Forelimb muscle (tissue), 1 donor: ENCODE results near the gene CIPC. TPM values are rescaled to one million over a fixed set of nuclear protein-coding genes. Genes with fewer than 3 reads are reported as not detected.

Source experiments
- DNase-seq: peaks from one replicate; pipeline ENCODE4 v3.0.0-alpha.2; 2013; ENCODE audit warnings: low read depth
- polyA plus RNA-seq: library from polyadenylated mRNA; unstranded; fragments of 120-200 nt; gene quantifications from one replicate; pipeline ENCODE4 v1.2.1, GENCODE V29; 2013; ENCODE audit not compliant: insufficient read length

The CIPC gene
- polyA plus RNA-seq, 1 donor, result 26.8 TPM

GRCh38 chr14:77125823-77126325 is 27.8 kb downstream of the CIPC start:
- no peak for DNase-seq

GRCh38 chr14:77126461-77126990 is 28.5 kb downstream of the CIPC start:
- DNase-seq, result no peak

GRCh38 chr14:77128414-77128891 is 30.4 kb downstream of the CIPC start:
- no peak for DNase-seq

GRCh38 chr14:77130386-77130785 is 32.3 kb downstream of the CIPC start:
- no peak for DNase-seq

GRCh38 chr14:77131206-77131605 is 33.1 kb downstream of the CIPC start:
- DNase-seq, result no peak

- no peak for DNase-seq
These were observed 33.9 kb downstream of the CIPC start for GRCh38 chr14:77131871-77132486.

GRCh38 chr14:77133720-77134338 is 35.8 kb downstream of the CIPC start:
- DNase-seq, result peak; percentile 47

GRCh38 chr14:77139022-77139421 is 41.0 kb downstream of the CIPC start:
- no peak for DNase-seq

GRCh38 chr14:77139540-77140358 is 41.7 kb downstream of the CIPC start:
- DNase-seq, result no peak

GRCh38 chr14:77140359-77141213 is 42.5 kb downstream of the CIPC start:
- no peak for DNase-seq

GRCh38 chr14:77141214-77142004 is 43.4 kb downstream of the CIPC start, which contains the start of gene ZDHHC22:
Gene ZDHHC22, minus strand, starts transcription at chr14:77141791. Its CDS starts 2,053 bp downstream, at chr14:77139738.
- no peak for DNase-seq

GRCh38 chr14:77142005-77142800 is 44.1 kb downstream of the CIPC start:
- no peak for DNase-seq

- no peak for DNase-seq
These were observed 45.0 kb downstream of the CIPC start for GRCh38 chr14:77143071-77143470.

- no peak for DNase-seq
These were observed 46.5 kb downstream of the CIPC start for GRCh38 chr14:77144412-77145115.

GRCh38 chr14:77145975-77146740 is 48.1 kb downstream of the CIPC start:
- no peak for DNase-seq

- no peak for DNase-seq
These were observed 50.6 kb downstream of the CIPC start for GRCh38 chr14:77148510-77149231.

- DNase-seq, result no peak
These were observed 53.2 kb downstream of the CIPC start for GRCh38 chr14:77151245-77151644.
